ENCODE data around the gene MCEE.

GRCh38 chr2:71174207-71174606 lies 44.2 kb upstream of the MCEE start:
- TF ChIP-seq CTCF (conservative IDR thresholded peaks at IDR 0.05; ENCODE audit: low read depth, low read length) (no peak), EZH2 (IDR thresholded peaks at IDR 0.05; ENCODE audit: borderline replicate concordance, low read depth, low read length, poor library complexity, severe bottlenecking) (no peak)
